Vagina (tissue), 2 donors: ENCODE results near the gene PLCB3. TPM values are rescaled to one million over a fixed set of nuclear protein-coding genes. Genes with fewer than 3 reads are reported as not detected.

Experiments
- DNase-seq, 2 donors: peaks; one replicate each; pipeline ENCODE4 v3.0.0-alpha.2; 2017; ENCODE audit errors: extremely low spot score in 2 of 2
- H3K27ac ChIP-seq: fragments of 200-600 bp; sonication (generic); one replicate; pipeline ENCODE4 v1.5.1; 2019
- H3K27me3 ChIP-seq: fragments of 200-600 bp; sonication (generic); one replicate; pipeline ENCODE4 v1.5.1; 2019
- H3K36me3 ChIP-seq, 2 donors: fragments of 200-600 bp; sonication (generic); one replicate each; pipeline ENCODE4 v1.5.1; 2017 to 2019
- H3K4me1 ChIP-seq: fragments of 200-600 bp; sonication (generic); one replicate; pipeline ENCODE4 v1.5.1; 2019
- H3K4me3 ChIP-seq, 2 donors: fragments of 200-600 bp; sonication (generic); 1 replicate in 1 of 2; 2 replicates in 1 of 2; pipeline ENCODE4 v1.5.1; 2016 to 2019
- H3K9me3 ChIP-seq: fragments of 200-600 bp; sonication (generic); one replicate; pipeline ENCODE4 v1.5.1; 2019
- POLR2A ChIP-seq, 2 donors: fragments of 450-650 bp; IDR thresholded peaks; one replicate each; pipeline ENCODE4 v1.6.1; 2017; ENCODE audit warnings: antibody characterized with exemption in 2 of 2, mild to moderate bottlenecking in 2 of 2, moderate library complexity in 2 of 2
- POLR2AphosphoS5 ChIP-seq, 2 donors: sonication (generic); formaldehyde crosslinking; IDR thresholded peaks; one replicate each; pipeline ENCODE4 v1.9.0; 2017; ENCODE audit warnings: antibody characterized with exemption in 2 of 2, mild to moderate bottlenecking in 2 of 2, low read depth in 1 of 2; ENCODE audit not compliant: insufficient read depth in 1 of 2
- intact Hi-C: fragments of 100-400 bp; cut with DNase I; formaldehyde crosslinking; loops from one replicate; pipeline ENCODE4 v1.15.1; 2023
- total RNA-seq: library from RNA; depleted of rRNA; stranded (reverse); fragments of >200 nt; gene quantifications from one replicate; pipeline ENCODE4 v1.2.3, GENCODE V29; 2016
- TF ChIP-seq, protein P1 (sequence below), 3 experiments: fragments of 450-650 bp in 2 of 3; fragments of 200-600 bp in 1 of 3; sonication (generic) in 1 of 3; IDR thresholded peaks; one replicate each; pipeline ENCODE4 v1.5.1; 2017 to 2019; ENCODE audit warnings: antibody characterized with exemption in 3 of 3, mild to moderate bottlenecking in 2 of 3, moderate library complexity in 2 of 3

Gene PLCB3
- total RNA-seq, 1 donor from 2014 or later = 33.1 TPM

DNA sequence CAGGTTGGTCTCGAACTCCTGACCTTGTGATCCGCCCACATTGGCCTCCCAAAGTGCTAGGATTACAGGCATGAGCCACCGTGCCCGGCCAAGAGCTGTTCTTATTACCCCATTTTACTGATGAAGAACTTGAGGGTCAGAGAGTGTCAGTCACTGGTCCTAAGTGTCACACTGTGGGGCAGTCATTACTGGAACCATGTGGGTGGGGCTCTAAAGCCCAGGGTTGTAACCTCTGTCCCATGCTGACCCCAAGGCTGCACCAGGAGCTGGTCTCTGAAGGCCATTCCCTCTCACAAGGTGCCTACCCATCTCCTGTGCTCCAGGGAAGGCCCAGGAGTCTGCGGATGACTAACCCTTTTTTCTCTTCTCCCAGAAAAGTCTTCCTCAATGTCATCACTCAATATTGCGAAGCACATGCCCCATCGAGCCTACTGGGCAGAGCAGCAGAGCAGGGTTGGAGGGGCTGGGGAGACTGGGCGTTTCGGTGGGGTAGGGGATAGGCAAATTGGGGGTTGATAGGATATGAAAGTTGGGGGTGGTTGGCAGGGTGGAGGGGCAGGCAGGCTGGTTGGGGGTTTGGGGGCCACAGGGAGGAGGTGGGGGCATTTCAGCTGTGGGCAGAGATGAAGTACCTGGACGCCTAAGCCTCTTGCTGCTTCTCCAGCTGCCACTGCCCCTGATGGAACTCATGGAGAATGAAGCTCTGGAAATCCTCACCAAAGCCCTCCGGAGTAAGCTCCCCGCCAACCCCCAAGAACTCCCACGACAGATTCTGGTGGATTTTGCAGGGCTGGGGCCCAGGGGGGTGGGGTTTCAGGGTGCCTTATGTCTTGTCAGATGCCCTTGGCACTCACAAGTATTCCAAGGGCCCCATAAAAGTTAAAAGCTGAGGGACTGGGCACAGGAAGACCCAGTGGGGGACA is 52.0 kb downstream of the PLCB3 start:
- Histone ChIP-seq H3K4me3 (no peak overlapping the region), H3K27ac (peak overlapping the region; percentile 96), H3K4me1 (peaks cover 55% of the 10 kb centered on the region), H3K36me3 (no peaks in the 10 kb centered on the region), H3K27me3 (no peaks in the 10 kb centered on the region), H3K9me3 (no peaks in the 10 kb centered on the region)
- TF ChIP-seq POLR2AphosphoS5 (IDR thresholded peaks at IDR 0.05; ENCODE audit: insufficient read depth in 1 of 2, low read depth in 1 of 2) = no peak
- TF ChIP-seq, protein P1, sequence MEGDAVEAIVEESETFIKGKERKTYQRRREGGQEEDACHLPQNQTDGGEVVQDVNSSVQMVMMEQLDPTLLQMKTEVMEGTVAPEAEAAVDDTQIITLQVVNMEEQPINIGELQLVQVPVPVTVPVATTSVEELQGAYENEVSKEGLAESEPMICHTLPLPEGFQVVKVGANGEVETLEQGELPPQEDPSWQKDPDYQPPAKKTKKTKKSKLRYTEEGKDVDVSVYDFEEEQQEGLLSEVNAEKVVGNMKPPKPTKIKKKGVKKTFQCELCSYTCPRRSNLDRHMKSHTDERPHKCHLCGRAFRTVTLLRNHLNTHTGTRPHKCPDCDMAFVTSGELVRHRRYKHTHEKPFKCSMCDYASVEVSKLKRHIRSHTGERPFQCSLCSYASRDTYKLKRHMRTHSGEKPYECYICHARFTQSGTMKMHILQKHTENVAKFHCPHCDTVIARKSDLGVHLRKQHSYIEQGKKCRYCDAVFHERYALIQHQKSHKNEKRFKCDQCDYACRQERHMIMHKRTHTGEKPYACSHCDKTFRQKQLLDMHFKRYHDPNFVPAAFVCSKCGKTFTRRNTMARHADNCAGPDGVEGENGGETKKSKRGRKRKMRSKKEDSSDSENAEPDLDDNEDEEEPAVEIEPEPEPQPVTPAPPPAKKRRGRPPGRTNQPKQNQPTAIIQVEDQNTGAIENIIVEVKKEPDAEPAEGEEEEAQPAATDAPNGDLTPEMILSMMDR (IDR thresholded peaks at IDR 0.05) = no peak
- intact Hi-C loops = no loop called here
- peak in 1 of 2 donors; percentile 87 for DNase-seq

DNA sequence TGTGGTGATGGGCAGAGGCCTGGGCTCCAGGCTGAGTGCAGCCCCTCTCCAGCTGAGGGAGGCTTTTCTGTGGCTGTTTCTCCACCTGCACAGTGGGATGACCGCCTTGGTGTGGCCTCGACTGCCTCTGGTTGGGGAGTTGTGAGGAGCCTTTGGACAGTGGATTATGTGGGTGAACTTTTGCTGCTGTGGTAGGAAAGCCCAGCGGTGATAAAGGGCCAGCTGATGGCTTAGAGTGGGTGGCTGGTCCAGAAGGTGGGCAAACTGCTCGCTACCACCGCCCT is 52.6 kb downstream of the PLCB3 start:
- H3K4me1 ChIP-seq = peaks cover 51% of the 10 kb centered on the region
- H3K27ac ChIP-seq = peak overlapping the region; percentile 96
- no peaks in the 10 kb centered on the region for H3K36me3 ChIP-seq
- intact Hi-C loops = no loop called here
- H3K27me3 ChIP-seq = no peaks in the 10 kb centered on the region
- TF ChIP-seq, protein P1 (IDR thresholded peaks at IDR 0.05) = no peak
- TF ChIP-seq POLR2A (IDR thresholded peaks at IDR 0.05) = no peak
- TF ChIP-seq POLR2AphosphoS5 (IDR thresholded peaks at IDR 0.05; ENCODE audit: insufficient read depth in 1 of 2, low read depth in 1 of 2) = no peak
- peak overlapping the region; percentile 83 to 93 for H3K4me3 ChIP-seq
- no peak for DNase-seq
- no peaks in the 10 kb centered on the region for H3K9me3 ChIP-seq

DNA sequence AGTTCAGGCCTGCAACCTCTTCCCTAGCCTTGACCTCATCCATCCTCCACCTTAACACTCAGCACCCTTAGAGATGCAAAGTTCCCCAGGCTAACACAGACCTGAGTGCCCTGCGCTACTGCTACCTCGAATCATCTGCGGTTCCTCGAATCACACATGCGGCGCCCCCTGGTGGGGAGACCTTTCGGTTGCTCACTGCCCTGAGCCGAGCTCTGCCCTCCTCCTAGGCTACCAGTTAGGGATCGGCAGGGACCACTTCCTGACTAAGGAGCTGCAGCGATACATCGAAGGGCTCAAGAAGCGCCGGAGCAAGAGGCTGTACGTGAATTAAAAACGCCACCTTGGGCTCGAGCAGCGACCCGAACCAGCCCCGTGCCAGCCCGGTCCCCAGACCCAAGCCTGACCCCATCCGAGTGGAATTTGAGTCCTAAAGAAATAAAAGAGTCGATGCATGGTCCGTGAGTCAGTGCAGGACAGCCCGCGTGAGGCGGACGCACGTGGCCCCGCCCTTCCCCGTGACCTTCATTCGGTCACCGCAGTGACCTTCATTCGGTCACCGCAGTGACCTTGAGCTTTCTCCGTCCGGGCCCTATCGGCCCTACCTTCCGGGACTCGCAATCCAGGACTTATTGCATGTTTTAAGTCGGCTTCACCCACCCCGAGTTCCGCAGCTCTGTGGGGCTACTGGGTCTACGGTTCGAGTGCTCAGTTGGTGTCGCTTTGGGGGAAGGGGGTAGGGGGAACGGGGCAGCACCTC is 53.2 kb downstream of the PLCB3 start:
- peak in 1 of 2 donors; percentile 93 for DNase-seq
- Histone ChIP-seq H3K9me3 (no peaks in the 10 kb centered on the region), H3K4me3 (peak overlapping the region; percentile 83 to 93), H3K36me3 (no peaks in the 10 kb centered on the region), H3K4me1 (peaks cover 45% of the 10 kb centered on the region), H3K27ac (peak overlapping the region; percentile 96), H3K27me3 (no peaks in the 10 kb centered on the region)
- TF ChIP-seq POLR2A (IDR thresholded peaks at IDR 0.05) (no peak), POLR2AphosphoS5 (IDR thresholded peaks at IDR 0.05; ENCODE audit: insufficient read depth in 1 of 2, low read depth in 1 of 2) (peak in 1 of 2 donors; percentile 72)
- TF ChIP-seq, protein P1 (IDR thresholded peaks at IDR 0.05) = peak; percentile 83 to 90 (median 85)
- intact Hi-C loops = loop anchor here (5.0 kb wide), 1 partner anchor 67 kb away; no protein-coding TSS in a partner anchor

DNA sequence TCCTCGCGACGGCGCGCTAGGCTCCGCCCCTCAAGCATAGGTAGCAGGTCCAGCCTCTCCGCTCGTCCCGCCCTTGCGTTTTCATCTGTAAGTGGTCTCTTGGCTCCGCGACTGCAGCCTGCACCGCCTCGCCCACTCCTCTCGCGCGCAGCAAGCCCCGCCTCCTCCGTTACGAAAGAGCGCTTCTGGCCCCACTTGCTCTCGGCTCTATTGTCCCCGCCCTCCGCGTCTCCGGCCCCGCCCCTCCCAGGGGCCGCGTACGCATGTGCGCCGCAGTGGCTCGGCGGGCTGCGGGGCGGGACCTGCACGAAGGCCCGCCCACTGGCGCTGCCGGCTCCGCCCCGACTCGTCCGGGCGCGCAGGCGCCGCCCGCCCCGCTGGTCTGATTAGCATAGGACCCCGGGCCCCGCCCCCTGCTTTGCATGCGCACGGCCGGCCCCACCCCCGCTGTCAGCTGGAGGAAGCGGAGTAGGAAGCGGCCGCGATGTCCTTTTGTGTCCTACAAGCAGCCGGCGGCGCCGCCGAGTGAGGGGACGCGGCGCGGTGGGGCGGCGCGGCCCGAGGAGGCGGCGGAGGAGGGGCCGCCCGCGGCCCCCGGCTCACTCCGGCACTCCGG is 53.9 kb downstream of the PLCB3 start, which contains the start of gene ESRRA:
TSS of gene ESRRA (plus strand) at position 450 of the 616 bp plus-strand sequence. CDS start 1,656 bp downstream, outside the sequence.
- Histone ChIP-seq H3K27me3 (no peaks in the 10 kb centered on the region), H3K4me3 (peak within 1 kb of the TSS; percentile 83 to 93), H3K36me3 (no peaks in the 10 kb centered on the region), H3K4me1 (peaks cover 38% of the 10 kb centered on the region), H3K27ac (peak within 1 kb of the TSS; percentile 96), H3K9me3 (no peaks in the 10 kb centered on the region)
- DNase-seq = peak in 1 of 2 donors; percentile 99
- TF ChIP-seq, protein P1 (IDR thresholded peaks at IDR 0.05) = no peak
- TF ChIP-seq POLR2A (IDR thresholded peaks at IDR 0.05) (peak in 1 of 2 donors; percentile 71), POLR2AphosphoS5 (IDR thresholded peaks at IDR 0.05; ENCODE audit: insufficient read depth in 1 of 2, low read depth in 1 of 2) (peak in 1 of 2 donors; percentile 72)
- intact Hi-C loops = loop anchor here (5.0 kb wide), 1 partner anchor 68 kb away; no protein-coding TSS in a partner anchor
